ENCODE measurements around the gene ARSG.
"Not testable (repeated sequence)": the region's sequence is repeated elsewhere in the genome, so short reads cannot be mapped to it uniquely, and the experiment has no call there.

The ARSG gene

DNA sequence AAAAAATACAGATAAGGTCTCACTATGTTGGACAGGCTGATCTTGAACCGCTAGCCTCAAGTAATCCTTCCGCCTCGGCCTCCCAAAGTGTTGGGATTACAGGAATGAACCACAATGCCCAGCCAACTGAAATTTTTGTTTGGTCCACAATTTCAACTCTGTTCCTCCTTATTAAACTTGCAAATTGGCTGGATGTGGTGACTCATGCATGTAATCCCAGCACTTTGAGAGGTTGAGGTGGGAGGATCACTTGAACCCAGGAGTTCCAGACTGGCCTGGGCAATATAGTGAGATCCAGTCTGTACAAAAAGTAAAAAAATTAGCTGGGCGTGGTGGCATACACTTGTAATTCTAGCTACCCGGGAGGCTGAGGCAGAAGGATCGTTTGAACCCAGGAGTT lies 13.4 kb downstream of the ARSG start:
- Histone ChIP-seq H3K4me3 (ENCODE audit: low read depth, low read length) (no peak overlapping the region), H3K9me3 (no peaks in the 10 kb centered on the region), H3K27me3 (no peaks in the 10 kb centered on the region), H3K4me1 (no peaks in the 10 kb centered on the region), H3K36me3 (peaks cover 4% of the 10 kb centered on the region)
- TF ChIP-seq, protein P1, sequence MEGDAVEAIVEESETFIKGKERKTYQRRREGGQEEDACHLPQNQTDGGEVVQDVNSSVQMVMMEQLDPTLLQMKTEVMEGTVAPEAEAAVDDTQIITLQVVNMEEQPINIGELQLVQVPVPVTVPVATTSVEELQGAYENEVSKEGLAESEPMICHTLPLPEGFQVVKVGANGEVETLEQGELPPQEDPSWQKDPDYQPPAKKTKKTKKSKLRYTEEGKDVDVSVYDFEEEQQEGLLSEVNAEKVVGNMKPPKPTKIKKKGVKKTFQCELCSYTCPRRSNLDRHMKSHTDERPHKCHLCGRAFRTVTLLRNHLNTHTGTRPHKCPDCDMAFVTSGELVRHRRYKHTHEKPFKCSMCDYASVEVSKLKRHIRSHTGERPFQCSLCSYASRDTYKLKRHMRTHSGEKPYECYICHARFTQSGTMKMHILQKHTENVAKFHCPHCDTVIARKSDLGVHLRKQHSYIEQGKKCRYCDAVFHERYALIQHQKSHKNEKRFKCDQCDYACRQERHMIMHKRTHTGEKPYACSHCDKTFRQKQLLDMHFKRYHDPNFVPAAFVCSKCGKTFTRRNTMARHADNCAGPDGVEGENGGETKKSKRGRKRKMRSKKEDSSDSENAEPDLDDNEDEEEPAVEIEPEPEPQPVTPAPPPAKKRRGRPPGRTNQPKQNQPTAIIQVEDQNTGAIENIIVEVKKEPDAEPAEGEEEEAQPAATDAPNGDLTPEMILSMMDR (IDR thresholded peaks at IDR 0.05; ENCODE audit: low read depth, low read length): no peak
- no peak for DNase-seq

DNA sequence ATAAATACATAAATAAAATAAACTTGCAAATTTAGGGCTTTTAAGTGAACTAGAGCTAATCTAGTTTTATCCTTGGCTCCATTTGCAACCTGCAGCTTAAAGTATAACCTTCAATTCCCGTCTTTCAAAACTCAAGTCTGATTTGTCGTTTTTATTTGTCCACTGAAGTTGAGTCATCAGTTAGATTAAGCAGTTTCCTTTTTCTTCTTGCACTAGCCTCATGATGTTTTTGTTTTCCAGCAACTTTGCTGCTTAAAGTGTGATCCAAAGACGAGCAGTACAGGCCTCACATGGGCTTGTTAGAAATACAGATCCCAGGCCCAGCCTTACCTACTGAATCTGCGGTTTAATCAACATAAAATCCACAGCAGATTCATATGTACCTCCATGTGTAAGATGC lies 13.8 kb downstream of the ARSG start:
- DNase-seq: no peak
- TF ChIP-seq, protein P1 (IDR thresholded peaks at IDR 0.05; ENCODE audit: low read depth, low read length): no peak
- peaks cover 4% of the 10 kb centered on the region for H3K36me3 ChIP-seq
- no peak overlapping the region for H3K4me3 ChIP-seq (ENCODE audit: low read depth, low read length)
- no peaks in the 10 kb centered on the region for H3K9me3 ChIP-seq
- H3K4me1 ChIP-seq: no peaks in the 10 kb centered on the region
- H3K27me3 ChIP-seq: no peaks in the 10 kb centered on the region

DNA sequence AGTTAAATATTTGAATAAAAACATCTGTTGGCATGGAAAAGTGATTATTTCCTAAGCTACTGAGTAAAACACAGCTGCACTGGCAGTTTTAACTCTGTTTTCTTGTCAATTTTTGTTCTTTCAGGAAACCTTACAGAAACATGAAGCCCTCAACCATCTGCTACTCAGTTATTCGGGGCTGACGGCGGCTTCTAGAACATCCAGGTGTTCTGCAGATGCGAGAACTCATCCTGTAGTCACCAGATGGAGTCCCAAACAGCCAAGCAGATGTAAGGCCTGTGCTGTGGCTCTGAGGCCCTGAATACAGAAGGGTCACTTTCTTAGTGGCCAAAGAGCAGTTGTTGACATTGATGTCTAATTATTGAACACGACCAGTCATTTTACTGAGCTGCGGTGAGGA lies 15.5 kb downstream of the ARSG start:
- peaks cover 4% of the 10 kb centered on the region for H3K36me3 ChIP-seq
- TF ChIP-seq, protein P1 (IDR thresholded peaks at IDR 0.05; ENCODE audit: low read depth, low read length): no peak

DNA sequence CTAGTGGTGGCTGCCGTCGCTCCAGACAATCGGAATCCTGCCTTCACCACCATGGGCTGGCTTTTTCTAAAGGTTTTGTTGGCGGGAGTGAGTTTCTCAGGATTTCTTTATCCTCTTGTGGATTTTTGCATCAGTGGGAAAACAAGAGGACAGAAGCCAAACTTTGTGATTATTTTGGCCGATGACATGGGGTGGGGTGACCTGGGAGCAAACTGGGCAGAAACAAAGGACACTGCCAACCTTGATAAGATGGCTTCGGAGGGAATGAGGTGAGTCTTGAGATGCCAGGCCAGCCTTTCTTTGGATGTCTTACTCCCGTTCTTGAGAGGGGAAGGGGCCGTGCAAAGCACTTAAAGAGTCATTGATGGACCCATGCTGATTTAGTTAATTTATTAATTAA lies 16.1 kb downstream of the ARSG start:
- no peaks in the 10 kb centered on the region for H3K9me3 ChIP-seq
- no peaks in the 10 kb centered on the region for H3K27me3 ChIP-seq
- peaks cover 4% of the 10 kb centered on the region for H3K36me3 ChIP-seq
- DNase-seq: no peak
- TF ChIP-seq, protein P1 (IDR thresholded peaks at IDR 0.05; ENCODE audit: low read depth, low read length): no peak
- H3K4me1 ChIP-seq: no peaks in the 10 kb centered on the region
- H3K4me3 ChIP-seq (ENCODE audit: low read depth, low read length): no peak overlapping the region

More for the DNA sequence above, 15.5 kb downstream of the ARSG start:
- DNase-seq: no peak
- no peaks in the 10 kb centered on the region for H3K4me1 ChIP-seq
- H3K4me3 ChIP-seq (ENCODE audit: low read depth, low read length): no peak overlapping the region
- no peaks in the 10 kb centered on the region for H3K27me3 ChIP-seq
- H3K9me3 ChIP-seq: no peaks in the 10 kb centered on the region

DNA sequence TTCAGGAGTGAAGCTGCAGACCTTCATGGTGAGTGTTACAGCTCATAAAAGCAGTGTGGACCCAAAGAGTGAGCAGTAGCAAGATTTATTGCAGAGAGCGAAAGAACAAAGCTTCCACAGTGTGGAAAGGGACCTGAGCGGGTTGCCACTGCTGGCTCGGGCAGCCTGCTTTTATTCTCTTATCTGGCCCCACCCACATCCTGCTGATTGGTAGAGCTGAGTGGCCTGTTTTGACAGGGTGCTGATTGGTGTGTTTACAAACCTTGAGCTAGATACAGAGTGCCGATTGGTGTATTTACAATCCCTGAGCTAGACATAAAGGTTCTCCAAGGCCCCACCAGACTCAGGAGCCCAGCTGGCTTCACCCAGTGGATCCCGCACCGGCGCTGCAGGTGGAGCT lies 17.2 kb downstream of the ARSG start:
- not testable (repeated sequence) for H3K9me3 ChIP-seq; H3K4me3 ChIP-seq (ENCODE audit: low read depth, low read length); H3K27me3 ChIP-seq; H3K4me1 ChIP-seq; H3K36me3 ChIP-seq; DNase-seq

DNA sequence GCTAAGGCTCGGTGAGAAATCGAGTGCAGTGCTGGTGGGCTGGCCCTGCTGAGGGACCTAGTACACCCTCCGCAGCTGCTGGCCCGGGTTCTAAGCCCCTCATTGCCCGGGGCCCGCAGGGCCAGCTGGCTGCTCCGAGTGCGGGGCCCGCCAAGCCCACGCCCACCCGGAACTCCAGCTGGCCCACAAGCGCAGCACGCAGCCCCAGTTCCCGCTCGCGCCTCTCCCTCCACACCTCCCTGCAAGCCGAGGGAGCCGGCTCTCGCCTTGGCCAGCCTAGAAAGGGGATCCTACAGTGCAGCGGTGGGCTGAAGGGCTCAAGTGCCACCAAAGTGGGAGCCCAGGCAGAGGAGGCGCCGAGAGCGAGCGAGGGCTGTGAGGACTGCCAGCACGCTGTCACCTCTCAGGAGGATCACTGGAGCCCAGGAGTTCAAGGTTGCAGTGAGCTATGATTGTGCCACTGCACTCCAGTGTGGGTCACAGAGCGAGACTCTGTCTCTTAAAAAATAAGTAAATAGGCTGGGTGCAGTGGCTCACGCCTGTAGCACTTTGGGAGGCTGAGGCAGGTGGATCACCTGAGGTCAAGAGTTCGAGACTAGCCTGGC lies 17.9 kb downstream of the ARSG start:
- not testable (repeated sequence) for H3K27me3 ChIP-seq; DNase-seq; H3K4me1 ChIP-seq; H3K36me3 ChIP-seq; H3K4me3 ChIP-seq (ENCODE audit: low read depth, low read length); H3K9me3 ChIP-seq

DNA sequence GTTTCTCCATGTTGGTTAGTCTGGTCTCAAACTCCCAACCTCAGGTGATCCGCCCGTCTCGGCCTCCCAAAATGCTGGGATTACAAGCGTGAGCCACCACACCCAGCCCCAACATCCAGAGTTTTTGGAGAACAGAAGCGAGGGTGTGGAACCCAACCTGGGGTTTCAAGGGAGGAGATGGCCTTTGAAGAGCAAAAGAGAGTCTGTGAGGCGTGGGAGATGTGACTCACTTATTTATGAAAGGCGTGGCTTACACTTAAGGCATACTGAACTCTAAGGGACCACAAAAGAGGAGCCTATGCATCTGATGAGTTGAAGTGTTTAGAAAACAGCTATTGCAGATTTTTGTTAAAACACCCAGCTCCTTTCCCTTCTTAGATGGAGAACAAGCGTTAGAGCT lies 18.9 kb downstream of the ARSG start:
- no peak for DNase-seq
- Histone ChIP-seq H3K4me1 (no peaks in the 10 kb centered on the region), H3K9me3 (no peaks in the 10 kb centered on the region), H3K27me3 (no peaks in the 10 kb centered on the region), H3K36me3 (peaks cover 4% of the 10 kb centered on the region), H3K4me3 (ENCODE audit: low read depth, low read length) (no peak overlapping the region)
- TF ChIP-seq, protein P1 (IDR thresholded peaks at IDR 0.05; ENCODE audit: low read depth, low read length): no peak
